Measurements from ENCODE around the gene MYOM3.
"Not testable (repeated sequence)": the region's sequence is repeated elsewhere in the genome, so short reads cannot be mapped to it uniquely, and the experiment has no call there.

The MYOM3 gene

DNA sequence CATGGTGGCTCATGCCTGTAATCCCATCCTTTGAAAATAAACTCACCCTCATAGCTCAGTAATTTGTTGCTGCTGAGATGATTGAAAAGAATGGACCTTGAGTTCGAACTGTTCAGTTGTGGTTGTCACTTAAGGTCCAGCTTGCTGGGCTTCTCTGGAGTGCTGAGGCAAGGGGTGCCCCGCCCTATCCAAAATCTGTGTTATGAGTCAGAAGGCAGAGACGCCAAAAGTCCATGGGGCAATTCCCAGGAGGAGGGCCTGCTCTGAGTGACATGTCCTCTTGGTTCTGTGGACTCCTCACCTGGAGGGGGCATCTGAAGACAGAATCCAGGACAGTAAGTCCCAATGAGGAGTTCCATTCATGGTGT, 64.8 kb downstream of the MYOM3 start:
- no peaks in the 10 kb centered on the region for H3K36me3 ChIP-seq (ENCODE audit: insufficient read depth, low read length)
- no peaks in the 10 kb centered on the region for H3K27me3 ChIP-seq (ENCODE audit: insufficient read depth, low read length)
- no peak overlapping the region for H3K27ac ChIP-seq (ENCODE audit: low read depth, low read length)
- H3K9me3 ChIP-seq (ENCODE audit: insufficient read depth, low read depth, low read length) = no peaks in the 10 kb centered on the region
- H3K4me3 ChIP-seq (ENCODE audit: low read length) = no peak overlapping the region
- WGBS = 89% methylated on average over 3 of the region's 3 CpGs
- H3K9ac ChIP-seq (ENCODE audit: low read depth, low read length) = no peak overlapping the region
- no peaks in the 10 kb centered on the region for H3K4me1 ChIP-seq (ENCODE audit: insufficient read depth, low read length)

DNA sequence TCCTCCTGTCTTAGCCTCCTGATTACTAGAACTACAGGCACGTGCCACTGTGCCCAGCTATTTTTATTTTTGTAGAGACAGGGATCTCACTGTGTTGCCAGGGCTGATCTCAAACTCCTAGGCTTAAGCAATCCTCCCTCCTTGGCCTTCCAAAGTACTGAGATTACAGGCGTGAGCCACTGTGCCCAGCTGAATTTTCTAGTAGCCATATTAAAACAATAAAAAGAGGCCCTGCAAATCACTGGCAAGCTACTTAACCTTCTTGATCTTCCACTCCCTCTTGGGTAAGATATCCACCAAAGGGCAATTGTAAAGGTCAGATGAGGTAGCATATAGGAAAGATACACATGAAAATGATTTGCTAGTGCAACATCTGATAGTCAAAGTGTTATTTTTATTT, 66.2 kb downstream of the MYOM3 start:
- Histone ChIP-seq H3K4me1 (ENCODE audit: insufficient read depth, low read length) (no peaks in the 10 kb centered on the region), H3K9me3 (ENCODE audit: insufficient read depth, low read depth, low read length) (no peaks in the 10 kb centered on the region), H3K27me3 (ENCODE audit: insufficient read depth, low read length) (no peaks in the 10 kb centered on the region), H3K9ac (ENCODE audit: low read depth, low read length) (no peak overlapping the region), H3K4me3 (ENCODE audit: low read length) (no peak overlapping the region), H3K27ac (ENCODE audit: low read depth, low read length) (no peak overlapping the region), H3K36me3 (ENCODE audit: insufficient read depth, low read length) (no peaks in the 10 kb centered on the region)
- WGBS = 88% methylated on average over 2 of the region's 2 CpGs

DNA sequence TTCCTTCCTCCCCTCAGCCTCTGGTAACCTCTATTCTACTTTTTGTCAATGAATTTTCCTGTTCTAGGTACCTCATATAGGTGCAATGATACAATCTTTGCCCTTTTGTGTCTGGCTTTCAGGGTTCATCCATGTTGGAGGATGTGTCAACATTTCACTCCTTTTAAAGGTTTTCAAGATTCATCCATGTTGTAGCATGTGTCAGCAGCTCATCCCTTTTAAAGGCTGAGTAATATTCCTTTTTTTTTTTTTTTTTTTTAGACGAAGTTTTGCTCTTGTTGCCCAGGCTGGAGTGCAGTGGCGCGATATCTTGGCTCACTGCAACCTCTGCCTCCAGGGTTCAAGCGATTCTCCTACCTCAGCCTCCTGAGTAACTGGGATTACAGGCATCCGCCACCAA, 67.3 kb downstream of the MYOM3 start:
- not testable (repeated sequence) for H3K9me3 ChIP-seq (ENCODE audit: insufficient read depth, low read depth, low read length); H3K27me3 ChIP-seq (ENCODE audit: insufficient read depth, low read length); H3K36me3 ChIP-seq (ENCODE audit: insufficient read depth, low read length); H3K4me1 ChIP-seq (ENCODE audit: insufficient read depth, low read length); H3K9ac ChIP-seq (ENCODE audit: low read depth, low read length); H3K4me3 ChIP-seq (ENCODE audit: low read length); H3K27ac ChIP-seq (ENCODE audit: low read depth, low read length)
- 95% methylated on average over 5 of the region's 5 CpGs for WGBS

DNA sequence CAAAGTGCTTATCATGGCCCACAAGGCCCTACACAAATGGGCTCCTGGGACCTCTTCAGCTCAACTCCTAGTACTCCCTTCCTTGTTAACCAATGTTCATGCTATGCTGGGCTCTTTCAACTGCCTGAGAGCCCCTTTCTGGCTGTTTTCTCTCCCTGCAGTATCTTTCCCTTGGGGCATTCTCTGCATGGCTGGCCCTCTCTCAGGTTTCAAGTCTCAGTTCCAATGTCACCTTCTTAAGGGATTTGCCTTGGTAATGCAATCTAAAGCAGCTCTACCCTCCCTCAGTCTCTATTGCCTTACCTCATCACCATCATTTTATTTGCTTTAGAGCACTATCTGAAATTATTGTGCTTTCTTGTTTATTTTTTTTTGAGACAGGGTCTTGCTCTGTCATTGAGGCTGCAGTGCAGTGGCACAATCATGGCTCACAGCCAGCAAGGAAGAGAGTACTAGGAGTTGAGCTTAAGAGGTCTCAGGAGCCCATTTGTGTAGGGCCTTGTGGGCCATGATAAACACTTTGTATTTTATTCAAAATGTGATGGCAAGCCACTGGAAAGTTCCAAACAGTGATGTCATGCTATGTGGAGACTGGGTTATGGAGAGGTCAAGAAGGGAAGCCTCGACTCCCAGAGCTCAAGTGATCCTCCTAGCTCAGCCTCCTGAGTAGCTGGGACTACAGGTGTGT, 68.4 kb downstream of the MYOM3 start:
- Histone ChIP-seq H3K4me3 (ENCODE audit: low read length) (no peak overlapping the region), H3K36me3 (ENCODE audit: insufficient read depth, low read length) (no peaks in the 10 kb centered on the region), H3K27me3 (ENCODE audit: insufficient read depth, low read length) (no peaks in the 10 kb centered on the region), H3K9ac (ENCODE audit: low read depth, low read length) (no peak overlapping the region), H3K4me1 (ENCODE audit: insufficient read depth, low read length) (no peaks in the 10 kb centered on the region), H3K9me3 (ENCODE audit: insufficient read depth, low read depth, low read length) (no peaks in the 10 kb centered on the region), H3K27ac (ENCODE audit: low read depth, low read length) (no peak overlapping the region)
- 85% methylated on average over 1 of the region's 1 CpG for WGBS

DNA sequence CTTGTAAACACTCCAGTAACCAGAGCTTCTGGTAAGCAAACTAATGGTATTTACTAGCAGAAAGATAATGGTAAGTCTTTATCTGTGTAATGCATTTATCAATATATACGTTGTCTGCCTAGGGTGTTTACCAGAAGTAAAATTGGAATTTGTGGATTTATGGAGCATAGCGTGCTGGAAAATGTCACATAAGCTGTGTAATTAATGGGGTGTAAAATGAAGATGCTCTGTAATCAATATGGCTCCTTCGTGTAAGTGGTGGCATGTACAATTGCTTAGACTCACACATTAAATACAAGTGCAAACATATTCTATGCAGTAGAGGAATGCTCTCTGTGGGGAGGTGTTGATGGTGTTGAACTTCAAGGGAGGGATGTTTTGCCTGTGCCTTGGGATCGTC, 69.6 kb downstream of the MYOM3 start:
- Histone ChIP-seq H3K27ac (ENCODE audit: low read depth, low read length) (no peak overlapping the region), H3K9ac (ENCODE audit: low read depth, low read length) (no peak overlapping the region), H3K27me3 (ENCODE audit: insufficient read depth, low read length) (no peaks in the 10 kb centered on the region), H3K4me1 (ENCODE audit: insufficient read depth, low read length) (no peaks in the 10 kb centered on the region), H3K4me3 (ENCODE audit: low read length) (no peak overlapping the region), H3K9me3 (ENCODE audit: insufficient read depth, low read depth, low read length) (no peaks in the 10 kb centered on the region), H3K36me3 (ENCODE audit: insufficient read depth, low read length) (no peaks in the 10 kb centered on the region)
- 93% methylated on average over 3 of the region's 4 CpGs for WGBS

DNA sequence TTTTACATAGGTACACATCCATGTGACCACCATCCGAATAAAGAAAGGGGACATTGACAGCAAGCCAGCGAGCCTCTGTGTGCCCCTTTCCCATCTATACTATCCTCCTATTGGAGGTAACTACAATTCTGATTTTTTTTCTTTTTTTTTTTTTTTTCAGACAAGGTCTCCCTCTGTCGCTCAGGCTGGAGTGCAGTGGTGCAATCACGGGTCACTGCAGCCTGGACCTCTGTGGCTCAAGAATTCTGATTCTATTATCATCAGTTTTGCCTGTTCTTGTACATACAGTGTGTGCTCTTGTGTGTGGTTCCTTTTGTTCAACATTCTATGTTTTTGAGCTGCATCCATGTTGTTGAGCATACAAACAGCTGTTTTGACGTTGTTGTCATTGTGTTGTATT, 75.8 kb downstream of the MYOM3 start:
- Histone ChIP-seq H3K27ac (ENCODE audit: low read depth, low read length) (no peak overlapping the region), H3K27me3 (ENCODE audit: insufficient read depth, low read length) (no peaks in the 10 kb centered on the region), H3K9ac (ENCODE audit: low read depth, low read length) (no peak overlapping the region), H3K36me3 (ENCODE audit: insufficient read depth, low read length) (no peaks in the 10 kb centered on the region), H3K9me3 (ENCODE audit: insufficient read depth, low read depth, low read length) (no peaks in the 10 kb centered on the region), H3K4me3 (ENCODE audit: low read length) (no peak overlapping the region), H3K4me1 (ENCODE audit: insufficient read depth, low read length) (no peaks in the 10 kb centered on the region)
- 88% methylated on average over 5 of the region's 5 CpGs for WGBS

DNA sequence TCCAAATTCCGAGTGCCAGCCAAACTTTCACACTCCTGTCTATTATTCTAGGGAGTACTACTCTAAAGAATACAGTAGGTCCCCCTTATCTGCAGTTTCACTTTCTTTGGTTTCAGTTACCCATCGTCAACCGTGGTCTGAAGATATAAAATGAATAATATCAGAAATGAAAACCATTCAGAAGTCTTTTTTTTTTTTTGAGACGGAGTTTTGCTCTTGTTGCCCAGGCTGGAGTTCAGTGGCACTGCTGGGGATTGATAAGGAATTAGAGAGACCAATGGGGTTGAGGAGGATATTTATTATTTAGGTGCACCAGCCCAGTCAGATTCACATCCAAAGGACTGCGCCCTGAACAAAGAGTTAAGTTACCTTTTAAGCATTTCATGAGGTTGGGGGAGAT, 79.0 kb downstream of the MYOM3 start:
- Histone ChIP-seq H3K27me3 (ENCODE audit: insufficient read depth, low read length) (no peaks in the 10 kb centered on the region), H3K36me3 (ENCODE audit: insufficient read depth, low read length) (no peaks in the 10 kb centered on the region), H3K4me1 (ENCODE audit: insufficient read depth, low read length) (no peaks in the 10 kb centered on the region), H3K9me3 (ENCODE audit: insufficient read depth, low read depth, low read length) (no peaks in the 10 kb centered on the region), H3K9ac (ENCODE audit: low read depth, low read length) (no peak overlapping the region), H3K4me3 (ENCODE audit: low read length) (no peak overlapping the region), H3K27ac (ENCODE audit: low read depth, low read length) (no peak overlapping the region)
- 97% methylated on average over 5 of the region's 5 CpGs for WGBS

DNA sequence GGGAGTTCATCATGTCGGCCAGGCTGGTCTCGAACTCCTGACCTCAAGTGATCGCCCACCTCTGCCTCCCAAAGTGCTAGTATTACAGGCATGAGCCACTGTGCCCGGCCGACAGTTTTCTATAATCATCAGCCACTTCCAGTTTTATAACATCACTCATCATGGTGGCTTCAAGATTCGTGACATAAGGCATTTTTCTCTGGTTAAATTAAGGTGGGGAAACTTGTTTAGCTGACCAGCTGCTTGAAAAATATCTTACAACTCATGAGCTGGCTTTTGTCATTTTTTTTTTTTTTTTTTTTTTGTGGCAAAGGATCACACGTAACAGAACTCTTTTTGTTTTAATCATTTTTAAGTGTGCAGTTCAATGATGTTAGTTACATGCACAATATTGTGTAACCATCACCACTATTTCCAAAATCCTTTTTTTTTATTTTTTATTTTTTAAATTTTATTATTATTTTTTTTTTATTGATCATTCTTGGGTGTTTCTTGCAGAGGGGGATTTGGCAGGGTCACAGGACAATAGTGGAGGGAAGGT, 80.9 kb downstream of the MYOM3 start:
- H3K27ac ChIP-seq (ENCODE audit: low read depth, low read length); H3K9ac ChIP-seq (ENCODE audit: low read depth, low read length); H3K4me3 ChIP-seq (ENCODE audit: low read length); H3K27me3 ChIP-seq (ENCODE audit: insufficient read depth, low read length); H3K9me3 ChIP-seq (ENCODE audit: insufficient read depth, low read depth, low read length); H3K4me1 ChIP-seq (ENCODE audit: insufficient read depth, low read length); H3K36me3 ChIP-seq (ENCODE audit: insufficient read depth, low read length): not testable (repeated sequence)
- WGBS = 89% methylated on average over 6 of the region's 7 CpGs

DNA sequence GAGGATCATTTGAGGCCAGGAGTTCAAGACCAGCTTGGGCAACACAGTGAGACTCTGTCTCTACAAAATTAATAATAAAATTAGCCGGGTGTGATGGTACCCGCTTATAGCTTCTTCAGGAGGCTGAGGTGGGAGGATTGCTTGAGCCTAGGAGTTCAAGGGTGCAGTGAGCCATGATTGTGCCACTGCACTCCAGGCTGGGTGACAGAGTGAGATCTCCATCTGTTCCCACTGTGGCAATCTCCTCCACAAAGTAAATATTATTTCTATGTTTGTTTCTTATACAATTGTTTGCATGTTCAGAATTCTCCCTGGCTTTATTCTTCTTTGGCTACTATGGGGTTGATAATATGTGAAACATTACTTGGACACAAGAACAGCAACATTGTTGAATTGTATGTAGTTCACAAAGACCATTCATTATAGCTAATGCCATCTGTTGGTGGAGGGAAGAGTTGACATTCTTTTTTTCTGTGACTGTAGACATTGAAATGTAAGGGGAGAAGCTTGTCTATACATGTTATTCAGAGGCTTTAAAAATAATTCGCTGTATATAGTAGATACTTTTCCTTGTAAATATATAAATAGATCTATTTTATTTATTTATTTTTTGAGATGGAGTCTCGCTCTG, 84.0 kb downstream of the MYOM3 start:
- Histone ChIP-seq H3K9me3 (ENCODE audit: insufficient read depth, low read depth, low read length) (no peaks in the 10 kb centered on the region), H3K36me3 (ENCODE audit: insufficient read depth, low read length) (no peaks in the 10 kb centered on the region), H3K27ac (ENCODE audit: low read depth, low read length) (no peak overlapping the region), H3K4me1 (ENCODE audit: insufficient read depth, low read length) (no peaks in the 10 kb centered on the region), H3K9ac (ENCODE audit: low read depth, low read length) (no peak overlapping the region), H3K27me3 (ENCODE audit: insufficient read depth, low read length) (no peaks in the 10 kb centered on the region), H3K4me3 (ENCODE audit: low read length) (no peak overlapping the region)
- WGBS = 98% methylated on average over 3 of the region's 4 CpGs

DNA sequence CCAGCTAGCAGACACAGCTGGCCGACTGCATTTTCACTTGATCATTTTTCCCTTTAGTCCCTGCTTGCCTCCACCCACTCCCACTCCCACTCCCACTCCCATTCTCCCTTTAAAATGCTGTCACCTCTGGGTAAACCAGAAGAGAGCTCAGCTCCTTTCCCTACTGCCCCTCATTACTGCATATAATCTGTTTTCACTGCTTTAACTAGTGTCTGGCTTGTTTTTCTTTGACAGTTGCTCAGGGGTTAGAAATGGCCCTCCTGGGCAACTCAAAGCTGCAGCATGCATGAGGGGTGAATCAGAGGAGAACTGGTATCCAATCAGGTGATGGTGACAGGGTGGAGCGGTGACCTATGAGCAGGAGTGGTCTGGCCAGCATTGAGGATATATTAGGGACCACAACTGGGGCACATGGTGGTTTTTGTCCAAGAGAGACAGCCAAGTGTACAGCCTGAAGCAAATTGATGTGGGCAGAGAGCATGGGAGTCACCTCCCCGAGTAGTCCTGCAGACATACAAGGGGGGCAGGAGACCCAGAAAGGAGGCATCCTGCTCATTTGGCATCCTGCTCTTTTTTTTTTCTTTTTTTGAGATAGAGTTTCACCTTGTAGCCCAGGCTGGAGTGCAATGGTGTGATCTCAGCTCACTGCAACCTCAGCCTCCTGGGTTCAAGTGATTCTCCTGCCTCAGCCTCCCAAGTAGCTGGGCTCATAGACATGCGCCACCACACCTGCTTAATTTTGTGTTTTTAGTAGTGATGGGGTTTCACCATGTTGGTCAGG, 89.2 kb downstream of the MYOM3 start:
- Histone ChIP-seq H3K4me1 (ENCODE audit: insufficient read depth, low read length) (peaks cover 20% of the 10 kb centered on the region; the same call in 1 of the 2 replicates), H3K36me3 (ENCODE audit: insufficient read depth, low read length) (no peaks in the 10 kb centered on the region), H3K4me3 (ENCODE audit: low read length) (no peak overlapping the region), H3K9ac (ENCODE audit: low read depth, low read length) (no peak overlapping the region), H3K9me3 (ENCODE audit: insufficient read depth, low read depth, low read length) (no peaks in the 10 kb centered on the region), H3K27me3 (ENCODE audit: insufficient read depth, low read length) (no peaks in the 10 kb centered on the region), H3K27ac (ENCODE audit: low read depth, low read length) (no peak overlapping the region)
- WGBS = 78% methylated on average over 4 of the region's 4 CpGs

Data from HUES64 (cell line).